Effector memory CD4-positive, alpha-beta T cell (primary cell): ENCODE data around the gene MGST2.
A peak's percentile ranks its signal among the peaks of the same experiment; 100 is the strongest.

Experiments used
- DNase-seq, 3 donors: peaks; one replicate each; pipeline ENCODE4 v3.0.0-alpha.2; 2020
- H3K27ac ChIP-seq: 2 replicates; pipeline ENCODE4 v1.7.0; 2013; ENCODE audit warnings: mild to moderate bottlenecking, low read length, moderate library complexity; ENCODE audit not compliant: insufficient read depth, poor library complexity, severe bottlenecking
- H3K27me3 ChIP-seq: replicated peaks from 2 replicates; pipeline ENCODE4 v1.7.0; 2013; ENCODE audit warnings: mild to moderate bottlenecking, low read length; ENCODE audit not compliant: insufficient read depth, control insufficient read depth, poor library complexity, severe bottlenecking
- H3K36me3 ChIP-seq: 2 replicates; pipeline ENCODE4 v1.7.0; 2013; ENCODE audit warnings: mild to moderate bottlenecking, low read length, moderate library complexity; ENCODE audit not compliant: control insufficient read depth, insufficient read depth
- H3K4me1 ChIP-seq: 2 replicates; pipeline ENCODE4 v1.7.0; 2013; ENCODE audit warnings: low read length, mild to moderate bottlenecking; ENCODE audit not compliant: control insufficient read depth, insufficient read depth, poor library complexity, severe bottlenecking
- H3K4me3 ChIP-seq: 2 replicates; pipeline ENCODE4 v1.7.0; 2013; ENCODE audit warnings: low read length, low read depth, mild to moderate bottlenecking; ENCODE audit not compliant: insufficient read depth, poor library complexity, severe bottlenecking
- H3K9me3 ChIP-seq: 2 replicates; pipeline ENCODE4 v1.7.0; 2013; ENCODE audit warnings: mild to moderate bottlenecking, low read length, moderate library complexity; ENCODE audit not compliant: control insufficient read depth
- total RNA-seq, 3 donors: gene quantifications; one replicate each; lab custom pipeline; 2026; lab: John Stamatoyannopoulos, UW

The MGST2 gene
- total RNA-seq: 1.2 to 4.0 (median 1.3) reads per million in 3 donors

GRCh38 chr4:139665690-139666529, at the start of gene MGST2:
MGST2 (plus strand) TSS chr4:139665819; CDS start chr4:139666020, 201 bp downstream.
- H3K36me3 ChIP-seq: no peaks in the 10 kb centered on the region
- H3K4me3 ChIP-seq: peak within 1 kb of the TSS; percentile 84
- no peaks in the 10 kb centered on the region for H3K27me3 ChIP-seq
- H3K4me1 ChIP-seq: no peaks in the 10 kb centered on the region
- no peaks in the 10 kb centered on the region for H3K9me3 ChIP-seq
- no peak for DNase-seq
- no peak within 1 kb of the TSS for H3K27ac ChIP-seq

GRCh38 chr4:139617702-139618490, 47.7 kb upstream of the MGST2 start:
- Histone ChIP-seq H3K27me3 (no peaks in the 10 kb centered on the region), H3K27ac (no peak overlapping the region), H3K4me3 (no peak overlapping the region), H3K4me1 (no peaks in the 10 kb centered on the region), H3K36me3 (no peaks in the 10 kb centered on the region), H3K9me3 (no peaks in the 10 kb centered on the region)
- no peak for DNase-seq

- H3K27ac ChIP-seq: no peak overlapping the region
- H3K4me3 ChIP-seq: no peak overlapping the region
- DNase-seq: no peak
- H3K36me3 ChIP-seq: no peaks in the 10 kb centered on the region
- H3K4me1 ChIP-seq: no peaks in the 10 kb centered on the region
- no peaks in the 10 kb centered on the region for H3K27me3 ChIP-seq
- H3K9me3 ChIP-seq: no peaks in the 10 kb centered on the region
Measured at GRCh38 chr4:139619644-139620043, 46.0 kb upstream of the MGST2 start.

- DNase-seq: no peak
- Histone ChIP-seq H3K4me3 (no peak overlapping the region), H3K36me3 (no peaks in the 10 kb centered on the region), H3K4me1 (no peaks in the 10 kb centered on the region), H3K27me3 (no peaks in the 10 kb centered on the region), H3K27ac (no peak overlapping the region), H3K9me3 (no peaks in the 10 kb centered on the region)
Measured at GRCh38 chr4:139622901-139623381, 42.7 kb upstream of the MGST2 start.

- DNase-seq: no peak
- no peaks in the 10 kb centered on the region for H3K4me1 ChIP-seq
- H3K9me3 ChIP-seq: no peaks in the 10 kb centered on the region
- H3K36me3 ChIP-seq: no peaks in the 10 kb centered on the region
- H3K27ac ChIP-seq: no peak overlapping the region
- H3K27me3 ChIP-seq: no peaks in the 10 kb centered on the region
- no peak overlapping the region for H3K4me3 ChIP-seq
Measured at GRCh38 chr4:139624441-139625092, 41.1 kb upstream of the MGST2 start.

- no peak for DNase-seq
- H3K27me3 ChIP-seq: no peaks in the 10 kb centered on the region
Measured at GRCh38 chr4:139625093-139625455, 40.5 kb upstream of the MGST2 start.

GRCh38 chr4:139625482-139625881, 40.1 kb upstream of the MGST2 start:
- Histone ChIP-seq H3K27me3 (no peaks in the 10 kb centered on the region), H3K36me3 (no peaks in the 10 kb centered on the region), H3K9me3 (no peaks in the 10 kb centered on the region), H3K27ac (no peak overlapping the region), H3K4me1 (no peaks in the 10 kb centered on the region), H3K4me3 (no peak overlapping the region)
- no peak for DNase-seq

More at GRCh38 chr4:139625093-139625455, 40.5 kb upstream of the MGST2 start:
- Histone ChIP-seq H3K27ac (no peak overlapping the region), H3K36me3 (no peaks in the 10 kb centered on the region), H3K4me1 (no peaks in the 10 kb centered on the region), H3K4me3 (no peak overlapping the region), H3K9me3 (no peaks in the 10 kb centered on the region)

GRCh38 chr4:139628184-139629012, 37.2 kb upstream of the MGST2 start:
- no peaks in the 10 kb centered on the region for H3K27me3 ChIP-seq
- DNase-seq: no peak
- H3K4me1 ChIP-seq: no peaks in the 10 kb centered on the region
- H3K4me3 ChIP-seq: no peak overlapping the region
- no peaks in the 10 kb centered on the region for H3K36me3 ChIP-seq
- no peak overlapping the region for H3K27ac ChIP-seq
- H3K9me3 ChIP-seq: no peaks in the 10 kb centered on the region

- Histone ChIP-seq H3K36me3 (no peaks in the 10 kb centered on the region), H3K27me3 (no peaks in the 10 kb centered on the region), H3K9me3 (no peaks in the 10 kb centered on the region), H3K27ac (no peak overlapping the region), H3K4me3 (no peak overlapping the region), H3K4me1 (no peaks in the 10 kb centered on the region)
- no peak for DNase-seq
Measured at GRCh38 chr4:139629436-139630125, 36.0 kb upstream of the MGST2 start.
